Thyroid gland (tissue), 4 donors: Measurements from ENCODE around the gene FXYD6.

Source experiments
- POLR2A ChIP-seq, 2 donors: fragments of 450-650 bp; IDR thresholded peaks; one replicate each; pipeline ENCODE4 v1.6.1; 2017; ENCODE audit warnings: antibody characterized with exemption in 2 of 2, mild to moderate bottlenecking in 2 of 2, moderate library complexity in 1 of 2
- TF ChIP-seq, protein P1 (sequence below), 6 experiments: fragments of 200-600 bp in 3 of 6; fragments of 450-650 bp in 3 of 6; sonication (generic) in 3 of 6; IDR thresholded peaks; one replicate each; pipeline ENCODE4 v1.5.1; 2016 to 2019; ENCODE audit warnings: antibody characterized with exemption in 6 of 6, mild to moderate bottlenecking in 2 of 6, inconsistent platforms in 1 of 6, moderate library complexity in 1 of 6

DNA sequence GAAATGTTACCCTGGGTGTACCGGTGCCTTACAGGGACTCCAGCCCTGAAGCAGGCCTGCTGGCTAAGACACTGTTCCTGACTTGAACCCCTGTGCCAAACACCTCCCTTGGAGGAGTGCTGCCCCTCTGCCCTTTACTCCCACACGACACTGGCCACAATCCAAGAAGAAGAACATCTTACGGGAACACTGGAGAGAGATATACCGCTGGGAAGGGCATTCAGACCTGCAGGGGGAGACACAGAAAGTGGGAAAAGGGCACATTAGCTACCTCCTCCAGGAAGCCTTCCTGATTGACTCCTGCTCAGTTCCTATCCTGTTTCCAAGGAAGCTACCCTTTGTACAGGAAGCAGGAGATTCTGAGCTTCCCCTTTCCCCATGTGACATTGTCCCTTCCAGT lies 34.1 kb upstream of the FXYD6 start:
- TF ChIP-seq, protein P1, sequence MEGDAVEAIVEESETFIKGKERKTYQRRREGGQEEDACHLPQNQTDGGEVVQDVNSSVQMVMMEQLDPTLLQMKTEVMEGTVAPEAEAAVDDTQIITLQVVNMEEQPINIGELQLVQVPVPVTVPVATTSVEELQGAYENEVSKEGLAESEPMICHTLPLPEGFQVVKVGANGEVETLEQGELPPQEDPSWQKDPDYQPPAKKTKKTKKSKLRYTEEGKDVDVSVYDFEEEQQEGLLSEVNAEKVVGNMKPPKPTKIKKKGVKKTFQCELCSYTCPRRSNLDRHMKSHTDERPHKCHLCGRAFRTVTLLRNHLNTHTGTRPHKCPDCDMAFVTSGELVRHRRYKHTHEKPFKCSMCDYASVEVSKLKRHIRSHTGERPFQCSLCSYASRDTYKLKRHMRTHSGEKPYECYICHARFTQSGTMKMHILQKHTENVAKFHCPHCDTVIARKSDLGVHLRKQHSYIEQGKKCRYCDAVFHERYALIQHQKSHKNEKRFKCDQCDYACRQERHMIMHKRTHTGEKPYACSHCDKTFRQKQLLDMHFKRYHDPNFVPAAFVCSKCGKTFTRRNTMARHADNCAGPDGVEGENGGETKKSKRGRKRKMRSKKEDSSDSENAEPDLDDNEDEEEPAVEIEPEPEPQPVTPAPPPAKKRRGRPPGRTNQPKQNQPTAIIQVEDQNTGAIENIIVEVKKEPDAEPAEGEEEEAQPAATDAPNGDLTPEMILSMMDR (IDR thresholded peaks at IDR 0.05) = no peak
- no peak for TF ChIP-seq POLR2A (IDR thresholded peaks at IDR 0.05)
